H9 (cell line): ENCODE measurements around the gene TTC28. TPM values are rescaled to one million over a fixed set of nuclear protein-coding genes. Genes with fewer than 3 reads are reported as not detected.

ENCODE experiments used
- DNase-seq: peaks from one replicate; pipeline ENCODE4 v3.0.0-alpha.2; 2017
- H2AFZ ChIP-seq: one replicate; pipeline ENCODE4 v1.6.1; 2013; ENCODE audit warnings: mild to moderate bottlenecking, low read length, control low read depth, moderate library complexity
- H2AK5ac ChIP-seq: 2 replicates; pipeline ENCODE4 v1.6.1; 2013; ENCODE audit warnings: low read length, control low read depth, mixed read lengths; ENCODE audit not compliant: insufficient read length
- H2BK120ac ChIP-seq: one replicate; pipeline ENCODE4 v1.6.1; 2013; ENCODE audit warnings: low read depth, mild to moderate bottlenecking, low read length, control low read depth, inconsistent platforms; ENCODE audit not compliant: poor library complexity, severe bottlenecking
- H2BK12ac ChIP-seq: 2 replicates; pipeline ENCODE4 v1.6.1; 2013; ENCODE audit warnings: low read length, control low read depth, mixed read lengths, low read depth; ENCODE audit not compliant: insufficient read length
- H2BK15ac ChIP-seq: 2 replicates; pipeline ENCODE4 v1.6.1; 2013; ENCODE audit warnings: low read depth, low read length, control low read depth
- H2BK20ac ChIP-seq: one replicate; pipeline ENCODE4 v1.6.1; 2013; ENCODE audit warnings: low read depth, mild to moderate bottlenecking, low read length, control low read depth, inconsistent platforms; ENCODE audit not compliant: poor library complexity, severe bottlenecking
- H2BK5ac ChIP-seq: 2 replicates; pipeline ENCODE4 v1.6.1; 2013; ENCODE audit warnings: low read length, control low read depth, mixed read lengths; ENCODE audit not compliant: insufficient read length
- H3K14ac ChIP-seq: 2 replicates; pipeline ENCODE4 v1.6.1; 2013; ENCODE audit warnings: low read length, control low read depth; ENCODE audit not compliant: insufficient read depth
- H3K18ac ChIP-seq: 2 replicates; pipeline ENCODE4 v1.6.1; 2013; ENCODE audit warnings: low read depth, mild to moderate bottlenecking, mixed read lengths, low read length, control low read depth; ENCODE audit not compliant: insufficient read length
- H3K23ac ChIP-seq: 2 replicates; pipeline ENCODE4 v1.6.1; 2013; ENCODE audit warnings: low read length, control low read depth, mixed read lengths, low read depth; ENCODE audit not compliant: insufficient read length
- H3K23me2 ChIP-seq: 2 replicates; pipeline ENCODE4 v1.6.1; 2013; ENCODE audit warnings: low read depth, mild to moderate bottlenecking, mixed read lengths, low read length, control low read depth; ENCODE audit not compliant: insufficient read length, poor library complexity, severe bottlenecking
- H3K27ac ChIP-seq: 2 replicates; pipeline ENCODE4 v1.5.1; 2013; ENCODE audit warnings: low read length, control low read depth, mixed read lengths, low read depth; ENCODE audit not compliant: insufficient read length
- H3K27me3 ChIP-seq: 2 replicates; pipeline ENCODE4 v1.6.1; 2013; ENCODE audit warnings: low read length, control low read depth, inconsistent platforms; ENCODE audit not compliant: insufficient read depth
- H3K4ac ChIP-seq: 2 replicates; pipeline ENCODE4 v1.6.1; 2013; ENCODE audit warnings: low read depth, mild to moderate bottlenecking, control low read depth, inconsistent platforms, low read length, moderate library complexity
- H3K4me1 ChIP-seq: 2 replicates; pipeline ENCODE4 v1.6.1; 2013; ENCODE audit warnings: low read length, control low read depth, inconsistent platforms; ENCODE audit not compliant: insufficient read depth
- H3K4me2 ChIP-seq: 2 replicates; pipeline ENCODE4 v1.6.1; 2013; ENCODE audit warnings: low read length, control low read depth, mixed read lengths; ENCODE audit not compliant: insufficient read length, insufficient read depth
- H3K56ac ChIP-seq: 2 replicates; pipeline ENCODE4 v1.6.1; 2013; ENCODE audit warnings: low read depth, mild to moderate bottlenecking, mixed read lengths, low read length, control low read depth; ENCODE audit not compliant: insufficient read length
- H3K79me1 ChIP-seq: 2 replicates; pipeline ENCODE4 v1.6.1; 2013; ENCODE audit warnings: low read depth, mild to moderate bottlenecking, moderate library complexity, low read length, control low read depth, inconsistent platforms; ENCODE audit not compliant: insufficient read depth, poor library complexity, severe bottlenecking
- H3K79me2 ChIP-seq: 2 replicates; pipeline ENCODE4 v1.6.1; 2013; ENCODE audit warnings: low read length, control low read depth, inconsistent platforms; ENCODE audit not compliant: insufficient read depth
- H3K9ac ChIP-seq: 2 replicates; pipeline ENCODE4 v1.6.1; 2013; ENCODE audit warnings: low read length, control low read depth, mixed read lengths; ENCODE audit not compliant: insufficient read length; ENCODE audit errors: extremely low read depth
- H3K9me3 ChIP-seq: one replicate; pipeline ENCODE4 v1.6.1; 2013; ENCODE audit warnings: low read depth, low read length, inconsistent platforms; ENCODE audit not compliant: control insufficient read depth
- H3T11ph ChIP-seq: one replicate; pipeline ENCODE4 v1.6.1; 2013; ENCODE audit warnings: mild to moderate bottlenecking, low read length, control low read depth, inconsistent platforms
- H4K20me1 ChIP-seq: one replicate; pipeline ENCODE4 v1.6.1; 2013; ENCODE audit not compliant: control insufficient read depth, insufficient read length, insufficient read depth
- H4K5ac ChIP-seq: 2 replicates; pipeline ENCODE4 v1.6.1; 2013; ENCODE audit warnings: low read depth, mild to moderate bottlenecking, mixed read lengths, low read length, control low read depth; ENCODE audit not compliant: insufficient read length
- H4K8ac ChIP-seq: replicated peaks from 2 replicates; pipeline ENCODE4 v1.6.1; 2013; ENCODE audit warnings: low read length, control low read depth, mixed read lengths, low read depth; ENCODE audit not compliant: insufficient read length
- H4K91ac ChIP-seq: 2 replicates; pipeline ENCODE4 v1.6.1; 2013; ENCODE audit warnings: low read depth, mild to moderate bottlenecking, moderate library complexity, mixed read lengths, low read length, control low read depth; ENCODE audit not compliant: insufficient read length
- H3K27ac Mint-ChIP-seq, 3 experiments: 2 replicates in 2 of 3; 3 replicates in 1 of 3; pipeline ENCODE4 v1.8.0; 2020 to 2021; ENCODE audit warnings: mixed read lengths in 3 of 3, mild to moderate bottlenecking in 1 of 3, moderate library complexity in 1 of 3
- H3K27me3 Mint-ChIP-seq: 2 replicates; pipeline ENCODE4 v1.8.0; 2021; ENCODE audit warnings: low read depth, mild to moderate bottlenecking, moderate library complexity, mixed read lengths
- H3K36me3 Mint-ChIP-seq, 3 experiments: 2 replicates in 2 of 3; 3 replicates in 1 of 3; pipeline ENCODE4 v1.8.0; 2020 to 2021; ENCODE audit warnings: low read depth in 3 of 3, mixed read lengths in 3 of 3; ENCODE audit not compliant: insufficient read depth in 1 of 3
- H3K4me1 Mint-ChIP-seq, 2 experiments: 2 replicates each; pipeline ENCODE4 v1.8.0; 2020; ENCODE audit warnings: mixed read lengths in 2 of 2
- H3K4me3 Mint-ChIP-seq, 2 experiments: 2 replicates in 1 of 2; 3 replicates in 1 of 2; pipeline ENCODE4 v1.8.0; 2020 to 2021; ENCODE audit warnings: mild to moderate bottlenecking in 2 of 2, mixed read lengths in 2 of 2, moderate library complexity in 1 of 2
- H3K9me3 Mint-ChIP-seq, 2 experiments: 2 replicates in 1 of 2; 3 replicates in 1 of 2; pipeline ENCODE4 v1.8.0; 2020; ENCODE audit warnings: mild to moderate bottlenecking in 2 of 2, mixed read lengths in 2 of 2, moderate library complexity in 1 of 2
- WGBS: extraction: QIAGEN DNeasy Blood & Tissue Kit; methylation state at CpG from one replicate; pipeline ENCODE4 v1.1.7; 2013; ENCODE audit warnings: missing lambda C conversion rate, low lambda C conversion rate, mixed read lengths; ENCODE audit not compliant: insufficient read length; ENCODE audit errors: extremely low coverage; 5-methylcytosine and 5-hydroxymethylcytosine counted together
- total RNA-seq: library from RNA; stranded (reverse); gene quantifications from 2 replicates; pipeline ENCODE4 v1.2.1, GENCODE V29; 2021
- TF ChIP-seq, protein P1 (sequence below): fragments of 200-600 bp; sonication (generic); conservative IDR thresholded peaks from 3 replicates; pipeline ENCODE4 v1.8.0; 2021; ENCODE audit warnings: antibody characterized with exemption, mild to moderate bottlenecking

The TTC28 gene
- total RNA-seq, 1 experiment from 2014 or later: 13.6 TPM

DNA sequence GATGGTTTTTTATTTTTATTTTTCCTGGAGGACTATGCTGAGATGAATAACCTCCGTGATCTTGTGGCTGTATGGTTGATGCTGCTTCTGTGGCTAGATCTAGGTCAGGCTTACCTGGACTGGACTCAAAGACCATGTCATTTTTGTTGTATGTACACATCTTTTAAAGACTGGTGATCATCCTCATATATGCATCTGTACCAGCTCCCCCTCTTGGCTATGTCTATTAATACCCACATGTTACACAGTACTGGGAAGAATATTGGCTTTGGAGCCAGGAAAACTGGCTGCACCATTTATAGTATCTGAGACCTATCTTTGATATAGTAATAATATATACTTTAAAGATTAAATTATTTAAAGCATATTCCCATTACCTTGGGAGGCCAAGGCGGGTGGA lies 742.2 kb downstream of the TTC28 start:
- no peak overlapping the region for H2AK5ac ChIP-seq
- H3K23me2 ChIP-seq: no peaks in the 10 kb centered on the region
- H3K4ac ChIP-seq: no peak overlapping the region
- Mint-ChIP-seq H3K27me3 (no peaks in the 10 kb centered on the region), H3K4me3 (no peak overlapping the region), H3K9me3 (no peaks in the 10 kb centered on the region), H3K36me3 (peaks cover 2 to 28% (median 7%) of the 10 kb centered on the region in 3 experiments; a peak in 5 of 7 replicates), H3K27ac (no peak overlapping the region), H3K4me1 (peaks cover 5 to 10% of the 10 kb centered on the region in 2 experiments)
- no peak overlapping the region for H2AFZ ChIP-seq
- no peak overlapping the region for H3K56ac ChIP-seq
- H3K27ac ChIP-seq: no peak overlapping the region
- no peak overlapping the region for H3K23ac ChIP-seq
- TF ChIP-seq, protein P1, sequence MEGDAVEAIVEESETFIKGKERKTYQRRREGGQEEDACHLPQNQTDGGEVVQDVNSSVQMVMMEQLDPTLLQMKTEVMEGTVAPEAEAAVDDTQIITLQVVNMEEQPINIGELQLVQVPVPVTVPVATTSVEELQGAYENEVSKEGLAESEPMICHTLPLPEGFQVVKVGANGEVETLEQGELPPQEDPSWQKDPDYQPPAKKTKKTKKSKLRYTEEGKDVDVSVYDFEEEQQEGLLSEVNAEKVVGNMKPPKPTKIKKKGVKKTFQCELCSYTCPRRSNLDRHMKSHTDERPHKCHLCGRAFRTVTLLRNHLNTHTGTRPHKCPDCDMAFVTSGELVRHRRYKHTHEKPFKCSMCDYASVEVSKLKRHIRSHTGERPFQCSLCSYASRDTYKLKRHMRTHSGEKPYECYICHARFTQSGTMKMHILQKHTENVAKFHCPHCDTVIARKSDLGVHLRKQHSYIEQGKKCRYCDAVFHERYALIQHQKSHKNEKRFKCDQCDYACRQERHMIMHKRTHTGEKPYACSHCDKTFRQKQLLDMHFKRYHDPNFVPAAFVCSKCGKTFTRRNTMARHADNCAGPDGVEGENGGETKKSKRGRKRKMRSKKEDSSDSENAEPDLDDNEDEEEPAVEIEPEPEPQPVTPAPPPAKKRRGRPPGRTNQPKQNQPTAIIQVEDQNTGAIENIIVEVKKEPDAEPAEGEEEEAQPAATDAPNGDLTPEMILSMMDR: no peak
- H3K14ac ChIP-seq: no peak overlapping the region
- no peak overlapping the region for H2BK20ac ChIP-seq
- no peak overlapping the region for H4K91ac ChIP-seq
- H4K20me1 ChIP-seq: no peaks in the 10 kb centered on the region
- H3K4me1 ChIP-seq: no peaks in the 10 kb centered on the region; the same call in 1 of the 2 replicates
- H3K4me2 ChIP-seq: no peak overlapping the region
- H3K79me2 ChIP-seq: no peaks in the 10 kb centered on the region; the same call in 1 of the 2 replicates
- no peak overlapping the region for H2BK15ac ChIP-seq
- H3K9ac ChIP-seq: no peak overlapping the region
- H2BK120ac ChIP-seq: no peak overlapping the region
- no peaks in the 10 kb centered on the region for H3K79me1 ChIP-seq
- no CpG with 5 or more reads among the region's 2 CpGs for WGBS
- H2BK12ac ChIP-seq: no peak overlapping the region
- no peak for DNase-seq
- H3K27me3 ChIP-seq: no peaks in the 10 kb centered on the region
- no peak overlapping the region for H4K5ac ChIP-seq
- H3T11ph ChIP-seq: no peak overlapping the region
- no peak overlapping the region for H3K18ac ChIP-seq
- H4K8ac ChIP-seq: no peak overlapping the region
- H3K9me3 ChIP-seq: no peaks in the 10 kb centered on the region
- H2BK5ac ChIP-seq: no peak overlapping the region
